SJSA1 (cell line): ENCODE data around the gene HSDL1. TPM values are rescaled to one million over a fixed set of nuclear protein-coding genes. Genes with fewer than 3 reads are reported as not detected.
A peak's percentile ranks its signal among the peaks of the same experiment; 100 is the strongest.

Source experiments
- DNase-seq, 2 experiments: peaks; one replicate each; pipeline ENCODE4 v3.0.0-alpha.2; 2015 to 2020; ENCODE audit warnings: low spot score in 2 of 2, low read depth in 1 of 2
- H3K27ac ChIP-seq: fragments of 250-450 bp; sonication (Bioruptor Pico); 2 replicates; pipeline ENCODE4 v1.5.1; 2020; ENCODE audit warnings: mild to moderate bottlenecking, moderate library complexity
- H3K27me3 ChIP-seq: fragments of 250-450 bp; sonication (Bioruptor Pico); replicated peaks from 2 replicates; pipeline ENCODE4 v1.5.1; 2020; ENCODE audit warnings: mild to moderate bottlenecking, moderate library complexity
- H3K36me3 ChIP-seq: fragments of 250-450 bp; sonication (Bioruptor Pico); 2 replicates; pipeline ENCODE4 v1.5.1; 2020; ENCODE audit warnings: mild to moderate bottlenecking
- H3K4me1 ChIP-seq: fragments of 250-450 bp; sonication (Bioruptor Pico); replicated peaks from 2 replicates; pipeline ENCODE4 v1.6.1; 2021; ENCODE audit warnings: mild to moderate bottlenecking
- H3K4me3 ChIP-seq: fragments of 250-450 bp; sonication (Bioruptor Pico); 2 replicates; pipeline ENCODE4 v1.5.1; 2020; ENCODE audit warnings: mild to moderate bottlenecking
- H3K9me3 ChIP-seq: fragments of 250-450 bp; sonication (Bioruptor Pico); replicated peaks from 2 replicates; pipeline ENCODE4 v1.5.1; 2020; ENCODE audit warnings: mild to moderate bottlenecking
- total RNA-seq: library from RNA; depleted of rRNA; stranded (reverse); fragments of >200 nt; shearing (Covaris generic); gene quantifications from 2 replicates; pipeline ENCODE4 v1.2.3, GENCODE V29; 2014

The HSDL1 gene
- total RNA-seq, 1 experiment from 2014 or later = 29.0 TPM

DNA sequence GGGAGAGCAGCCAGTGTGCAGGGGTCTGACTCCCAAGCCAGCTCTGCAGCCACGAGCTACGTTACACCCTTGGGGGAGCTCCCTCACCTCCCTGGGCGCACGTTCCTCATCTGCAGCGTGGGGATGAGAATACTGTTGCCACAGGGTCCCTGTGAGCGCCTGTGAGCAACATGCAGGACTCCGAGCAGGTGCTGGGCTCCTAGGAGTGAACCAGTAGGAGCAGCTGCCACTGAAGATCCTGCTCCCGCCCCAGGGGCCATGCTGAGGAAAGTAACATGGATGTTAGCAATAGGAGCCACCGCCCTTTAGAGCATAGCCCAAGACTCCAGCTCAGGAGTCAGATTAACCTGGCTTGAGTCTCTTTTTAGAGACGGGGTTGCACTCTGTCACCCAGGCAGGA, 16.1 kb upstream of the HSDL1 start:
- no peak overlapping the region for H3K4me3 ChIP-seq
- H3K27me3 ChIP-seq = peaks cover 8% of the 10 kb centered on the region
- no peak for DNase-seq
- H3K9me3 ChIP-seq = no peaks in the 10 kb centered on the region
- H3K4me1 ChIP-seq = 0 out of 2 replicates have a peak, but pooled peaks cover 2% of the 10 kb centered on the region
- H3K36me3 ChIP-seq = no peaks in the 10 kb centered on the region
- no peak overlapping the region for H3K27ac ChIP-seq

DNA sequence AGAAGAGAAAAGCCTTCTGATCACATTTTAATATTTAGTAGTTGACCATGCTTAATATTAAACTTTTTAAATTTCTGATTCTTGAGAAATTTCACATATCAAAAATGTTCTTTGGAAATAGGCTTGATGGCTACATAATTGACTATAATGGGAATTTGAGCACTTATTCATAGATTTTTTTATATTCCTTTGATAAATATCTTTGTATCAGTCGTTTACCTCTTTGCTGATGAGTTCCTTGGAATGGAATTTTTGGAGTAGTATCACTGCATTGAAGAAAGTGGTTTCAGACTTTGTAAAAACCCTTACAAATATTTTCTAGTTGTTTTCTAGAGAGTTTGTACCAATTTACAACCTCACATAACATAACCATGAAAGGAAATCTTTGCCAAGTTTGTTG, 14.8 kb upstream of the HSDL1 start:
- no peak for DNase-seq
- Histone ChIP-seq H3K36me3 (no peaks in the 10 kb centered on the region), H3K9me3 (no peaks in the 10 kb centered on the region), H3K27ac (no peak overlapping the region), H3K4me1 (0 out of 2 replicates have a peak, but pooled peaks cover 2% of the 10 kb centered on the region), H3K4me3 (no peak overlapping the region), H3K27me3 (peaks cover 8% of the 10 kb centered on the region)

DNA sequence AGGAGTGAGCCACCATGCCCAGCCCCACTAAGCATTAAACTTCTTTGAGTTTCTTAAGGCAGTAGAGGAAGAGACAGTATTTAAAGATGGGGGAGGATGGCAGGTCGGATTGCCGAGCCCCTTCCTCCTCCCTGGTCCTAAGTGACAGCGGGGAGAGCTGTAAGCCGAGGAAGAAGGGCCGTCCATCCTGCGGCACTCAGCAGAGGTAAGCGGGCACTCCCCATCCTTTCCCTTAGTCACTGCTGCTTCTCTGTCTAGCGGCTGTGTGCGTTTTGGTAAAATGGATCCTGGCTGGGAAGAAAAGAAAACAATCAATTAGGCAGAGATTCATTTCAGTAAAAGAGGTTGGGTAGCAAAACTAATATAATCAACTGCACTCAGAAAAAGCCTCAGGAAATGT, 14.0 kb upstream of the HSDL1 start:
- no peaks in the 10 kb centered on the region for H3K9me3 ChIP-seq
- no peak overlapping the region for H3K27ac ChIP-seq
- no peak overlapping the region for H3K4me3 ChIP-seq
- H3K4me1 ChIP-seq = 0 out of 2 replicates have a peak, but pooled peaks cover 2% of the 10 kb centered on the region
- peaks cover 6% of the 10 kb centered on the region for H3K27me3 ChIP-seq
- H3K36me3 ChIP-seq = no peaks in the 10 kb centered on the region
- no peak for DNase-seq

DNA sequence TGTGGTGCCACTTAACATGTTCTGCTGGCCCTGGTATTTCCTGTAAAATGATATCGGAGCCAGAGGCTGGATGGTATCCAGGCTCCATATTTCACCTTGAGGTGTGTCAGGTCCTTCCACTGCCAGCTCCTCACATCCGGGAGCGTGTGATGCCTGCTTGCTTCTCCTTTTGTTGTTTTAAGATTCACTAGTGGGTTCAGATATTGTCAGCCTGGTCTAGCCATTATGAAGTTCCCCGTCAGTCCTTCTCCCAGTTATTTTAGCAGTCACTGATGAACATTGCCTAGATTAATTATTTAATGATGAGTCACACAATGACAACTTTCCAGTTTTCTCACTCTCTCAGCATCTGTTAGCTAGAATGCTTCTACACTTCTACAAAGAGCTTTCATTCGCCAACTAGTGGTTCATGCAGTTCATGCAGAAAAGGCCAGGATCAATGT, 11.4 kb upstream of the HSDL1 start:
- DNase-seq = no peak
- no peaks in the 10 kb centered on the region for H3K36me3 ChIP-seq
- no peak overlapping the region for H3K4me3 ChIP-seq
- H3K9me3 ChIP-seq = no peaks in the 10 kb centered on the region
- H3K4me1 ChIP-seq = no peaks in the 10 kb centered on the region
- no peak overlapping the region for H3K27ac ChIP-seq
- H3K27me3 ChIP-seq = peaks cover 6% of the 10 kb centered on the region

GRCh38 chr16:84155771-84156170, 10.8 kb upstream of the HSDL1 start:
- no peak for DNase-seq
- Histone ChIP-seq H3K27me3 (peaks cover 6% of the 10 kb centered on the region), H3K4me3 (no peak overlapping the region)

GRCh38 chr16:84155226-84155625, 10.2 kb upstream of the HSDL1 start:
- no peaks in the 10 kb centered on the region for H3K4me1 ChIP-seq
- H3K27ac ChIP-seq = no peak overlapping the region
- no peaks in the 10 kb centered on the region for H3K9me3 ChIP-seq
- H3K36me3 ChIP-seq = no peaks in the 10 kb centered on the region
- no peak for DNase-seq
- peaks cover 6% of the 10 kb centered on the region for H3K27me3 ChIP-seq
- no peak overlapping the region for H3K4me3 ChIP-seq

More at GRCh38 chr16:84155771-84156170, 10.8 kb upstream of the HSDL1 start:
- Histone ChIP-seq H3K9me3 (no peaks in the 10 kb centered on the region), H3K4me1 (no peaks in the 10 kb centered on the region), H3K36me3 (no peaks in the 10 kb centered on the region), H3K27ac (no peak overlapping the region)

DNA sequence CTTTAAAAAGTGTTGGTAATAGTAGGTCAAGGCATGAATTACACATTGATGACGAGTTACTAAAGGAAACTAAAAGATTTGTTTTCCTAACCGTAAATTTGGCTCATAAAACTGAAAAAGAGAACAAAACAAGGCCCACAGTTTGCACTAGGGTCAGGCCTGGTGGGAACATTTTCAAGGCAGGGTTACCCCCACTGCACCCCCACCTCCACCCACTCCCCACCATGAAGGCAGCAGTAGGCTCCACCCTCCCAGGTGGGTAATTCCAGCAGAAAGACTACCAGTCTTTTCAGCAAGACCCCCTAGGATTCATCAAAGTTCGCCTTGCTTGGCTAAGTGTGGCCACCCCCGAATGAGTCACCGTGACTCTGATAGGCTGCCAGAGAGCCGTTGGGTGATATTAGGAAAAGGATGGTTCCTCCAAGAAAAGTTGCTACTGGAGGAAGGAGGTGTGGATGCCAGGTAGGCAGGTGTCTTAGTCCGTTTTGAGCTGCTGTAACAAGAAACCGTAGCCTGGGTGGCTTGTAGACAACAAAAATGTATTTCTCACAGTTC, 8.8 kb upstream of the HSDL1 start:
- DNase-seq = no peak
- Histone ChIP-seq H3K4me3 (no peak overlapping the region), H3K27ac (no peak overlapping the region), H3K27me3 (0 out of 2 replicates have a peak, but pooled peaks cover 5% of the 10 kb centered on the region), H3K9me3 (no peaks in the 10 kb centered on the region), H3K36me3 (no peaks in the 10 kb centered on the region), H3K4me1 (no peaks in the 10 kb centered on the region)

DNA sequence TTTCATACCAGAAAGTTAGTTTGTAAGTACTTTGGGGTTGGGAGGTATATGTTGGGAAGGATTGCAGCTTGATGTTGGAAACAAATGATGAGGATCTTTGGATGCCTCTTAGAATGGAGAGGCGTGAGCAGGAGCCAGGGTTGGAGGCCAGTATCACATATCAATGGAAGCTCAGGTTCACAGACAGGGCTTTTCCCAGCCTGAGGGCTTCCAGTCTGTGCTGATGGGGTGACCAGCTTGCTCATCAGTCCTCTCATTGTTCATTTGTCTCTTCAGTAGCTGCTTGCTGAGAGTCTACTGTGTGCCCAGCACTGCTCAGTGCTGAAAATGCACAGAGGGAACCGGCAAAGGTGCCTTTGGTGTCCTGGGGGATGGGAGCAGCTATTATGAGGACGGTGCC, 5.9 kb upstream of the HSDL1 start:
- Histone ChIP-seq H3K4me1 (no peaks in the 10 kb centered on the region), H3K27me3 (peaks cover 7% of the 10 kb centered on the region; the same call in 1 of the 2 replicates), H3K27ac (no peak overlapping the region), H3K36me3 (no peaks in the 10 kb centered on the region), H3K4me3 (no peak overlapping the region), H3K9me3 (no peaks in the 10 kb centered on the region)
- DNase-seq = no peak

- H3K27ac ChIP-seq = no peak overlapping the region
- H3K36me3 ChIP-seq = no peaks in the 10 kb centered on the region
- H3K4me3 ChIP-seq = peak overlapping the region; percentile 88
- H3K27me3 ChIP-seq = peaks cover 3% of the 10 kb centered on the region; the same call in 1 of the 2 replicates
- DNase-seq = peak in 1 of 2 experiments; percentile 33
- no peaks in the 10 kb centered on the region for H3K9me3 ChIP-seq
- peaks cover 9% of the 10 kb centered on the region for H3K4me1 ChIP-seq
These were observed 643 bp downstream of the HSDL1 start for GRCh38 chr16:84144209-84144858.

DNA sequence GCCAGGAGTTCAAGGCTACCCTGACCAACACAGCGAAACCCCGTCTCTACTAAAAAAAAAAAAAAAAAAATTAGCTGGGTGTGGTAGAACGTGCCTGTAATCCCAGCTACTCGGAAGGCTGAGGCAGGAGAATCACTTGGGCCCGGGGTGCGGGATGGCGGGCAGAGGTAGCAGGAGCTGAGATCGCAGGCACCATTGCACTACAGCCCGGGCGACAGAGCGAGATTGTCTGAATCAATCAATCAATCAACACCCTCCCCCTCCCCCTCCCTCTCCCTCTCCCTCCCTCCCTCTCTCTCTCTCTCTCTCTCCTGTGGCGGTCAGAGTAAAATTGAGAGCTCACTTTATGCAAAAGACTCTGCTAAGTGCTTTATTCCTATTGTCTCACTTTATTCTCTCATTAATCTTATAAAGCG, 1.2 kb downstream of the HSDL1 start:
- H3K4me3 ChIP-seq = peak overlapping the region; percentile 88
- no peak for DNase-seq
- no peaks in the 10 kb centered on the region for H3K36me3 ChIP-seq
- no peak overlapping the region for H3K27ac ChIP-seq
- peaks cover 15% of the 10 kb centered on the region for H3K4me1 ChIP-seq
- peaks cover 2% of the 10 kb centered on the region; the same call in 1 of the 2 replicates for H3K27me3 ChIP-seq
- no peaks in the 10 kb centered on the region for H3K9me3 ChIP-seq

- Histone ChIP-seq H3K27ac (no peak overlapping the region), H3K4me1 (peaks cover 21% of the 10 kb centered on the region), H3K4me3 (no peak overlapping the region), H3K36me3 (no peaks in the 10 kb centered on the region), H3K9me3 (no peaks in the 10 kb centered on the region), H3K27me3 (no peaks in the 10 kb centered on the region; the same call in 1 of the 2 replicates)
- DNase-seq = no peak
These were observed 1.9 kb downstream of the HSDL1 start for GRCh38 chr16:84143081-84143480.

- Histone ChIP-seq H3K9me3 (no peaks in the 10 kb centered on the region), H3K4me3 (no peak overlapping the region), H3K36me3 (no peaks in the 10 kb centered on the region), H3K27me3 (no peaks in the 10 kb centered on the region), H3K4me1 (peaks cover 39% of the 10 kb centered on the region), H3K27ac (no peak overlapping the region)
- DNase-seq = no peak
These were observed 3.8 kb downstream of the HSDL1 start for GRCh38 chr16:84141143-84141670.

- Histone ChIP-seq H3K27ac (no peak overlapping the region), H3K27me3 (no peaks in the 10 kb centered on the region), H3K36me3 (no peaks in the 10 kb centered on the region), H3K4me3 (no peak overlapping the region), H3K4me1 (peaks cover 42% of the 10 kb centered on the region), H3K9me3 (no peaks in the 10 kb centered on the region)
- no peak for DNase-seq
These were observed 5.2 kb downstream of the HSDL1 start for GRCh38 chr16:84139628-84140258.
